ENCODE results near the gene AAK1. TPM values are rescaled to one million over a fixed set of nuclear protein-coding genes. Genes with fewer than 3 reads are reported as not detected.

AAK1 gene
- total and polyA plus RNA-seq, 2 experiments from 2014 or later: 39.0 to 52.4 TPM

DNA sequence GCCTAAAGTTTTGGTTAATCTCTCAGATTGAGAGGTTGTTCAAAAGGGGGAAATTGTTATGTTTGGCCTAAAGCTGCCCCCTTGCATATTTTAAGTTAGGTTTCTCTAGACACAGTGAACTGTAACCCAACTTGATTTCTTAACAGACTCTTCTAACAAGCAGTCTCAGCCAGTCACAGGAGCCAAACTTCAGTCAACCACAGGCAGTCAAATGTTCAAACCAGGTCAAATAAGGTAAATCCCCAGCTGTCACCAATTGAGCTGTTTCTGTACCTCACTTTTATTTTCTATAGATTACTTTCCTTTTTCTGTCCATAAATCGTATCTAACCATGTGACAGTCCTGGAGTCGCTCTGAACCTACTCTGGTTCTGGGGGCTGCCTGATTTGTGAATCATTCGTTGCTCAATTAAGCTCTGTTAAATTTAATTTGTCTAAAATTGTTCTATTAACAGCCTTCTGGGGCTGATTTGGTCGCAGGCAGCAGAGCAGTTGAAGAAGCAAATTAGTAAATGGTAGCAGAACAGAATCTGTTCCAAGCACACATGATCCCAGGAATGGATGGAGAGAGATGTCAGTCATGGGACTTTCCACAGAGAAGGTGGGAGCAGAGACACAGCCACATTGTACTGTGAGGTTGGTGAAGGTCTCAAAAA is 189.9 kb downstream of the AAK1 start:
- H3K4me1 Mint-ChIP-seq: peaks cover 40% of the 10 kb centered on the region
- no peaks in the 10 kb centered on the region for H3K36me3 ChIP-seq (ENCODE audit: insufficient read depth)
- ATAC-seq (no peak), DNase-seq (ENCODE audit: low spot score) (no peak)
- no peaks in the 10 kb centered on the region for H4K20me1 ChIP-seq (replicated peaks; ENCODE audit: insufficient read depth)
- no peaks in the 10 kb centered on the region for H3K36me3 Mint-ChIP-seq (ENCODE audit: low read depth)
- no peaks in the 10 kb centered on the region for H3K27me3 ChIP-seq (ENCODE audit: insufficient read depth)
- peak overlapping the region; percentile 56; the same call in 1 of the 2 replicates for H2AFZ ChIP-seq
- no peak overlapping the region for H3K27ac Mint-ChIP-seq
- H3K4me2 ChIP-seq: no peak overlapping the region
- H3F3A ChIP-seq (replicated peaks; ENCODE audit: low read depth): 0 out of 2 replicates have a peak, but pooled peaks cover 2% of the 10 kb centered on the region
- H3K79me2 ChIP-seq (replicated peaks; ENCODE audit: insufficient read depth): no peaks in the 10 kb centered on the region
- peaks cover 38% of the 10 kb centered on the region for H3K4me1 ChIP-seq (ENCODE audit: insufficient read depth)
- no peak overlapping the region for H3K4me3 Mint-ChIP-seq
- no peaks in the 10 kb centered on the region for H3K27me3 Mint-ChIP-seq (ENCODE audit: insufficient read depth, low read depth, poor library complexity)
- H3K9me2 ChIP-seq (ENCODE audit: insufficient read depth): no peaks in the 10 kb centered on the region; the same call in 1 of the 2 replicates
- TF ChIP-seq STAT1 (IDR thresholded peaks at IDR 0.05; ENCODE audit: unreplicated experiment) (no peak), NANOG (IDR thresholded peaks at IDR 0.05; ENCODE audit: borderline replicate concordance) (no peak), CREB1 (CRISPR knock-in tag; IDR thresholded peaks at IDR 0.05; ENCODE audit: low read depth) (no peak), JUNB (IDR thresholded peaks at IDR 0.05; ENCODE audit: unreplicated experiment) (no peak), EZH2 (IDR thresholded peaks at IDR 0.05; ENCODE audit: low read depth, unreplicated experiment) (no peak), ZNF114 (CRISPR knock-in tag; IDR thresholded peaks at IDR 0.05) (no peak), ZNF331 (CRISPR knock-in tag; IDR thresholded peaks at IDR 0.05; ENCODE audit: low read depth) (no peak), EZH2phosphoT487 (IDR thresholded peaks at IDR 0.05; ENCODE audit: unreplicated experiment) (no peak), POLR2AphosphoS5 (IDR thresholded peaks at IDR 0.05; ENCODE audit: low read depth) (no peak)
- TF ChIP-seq, protein P1, sequence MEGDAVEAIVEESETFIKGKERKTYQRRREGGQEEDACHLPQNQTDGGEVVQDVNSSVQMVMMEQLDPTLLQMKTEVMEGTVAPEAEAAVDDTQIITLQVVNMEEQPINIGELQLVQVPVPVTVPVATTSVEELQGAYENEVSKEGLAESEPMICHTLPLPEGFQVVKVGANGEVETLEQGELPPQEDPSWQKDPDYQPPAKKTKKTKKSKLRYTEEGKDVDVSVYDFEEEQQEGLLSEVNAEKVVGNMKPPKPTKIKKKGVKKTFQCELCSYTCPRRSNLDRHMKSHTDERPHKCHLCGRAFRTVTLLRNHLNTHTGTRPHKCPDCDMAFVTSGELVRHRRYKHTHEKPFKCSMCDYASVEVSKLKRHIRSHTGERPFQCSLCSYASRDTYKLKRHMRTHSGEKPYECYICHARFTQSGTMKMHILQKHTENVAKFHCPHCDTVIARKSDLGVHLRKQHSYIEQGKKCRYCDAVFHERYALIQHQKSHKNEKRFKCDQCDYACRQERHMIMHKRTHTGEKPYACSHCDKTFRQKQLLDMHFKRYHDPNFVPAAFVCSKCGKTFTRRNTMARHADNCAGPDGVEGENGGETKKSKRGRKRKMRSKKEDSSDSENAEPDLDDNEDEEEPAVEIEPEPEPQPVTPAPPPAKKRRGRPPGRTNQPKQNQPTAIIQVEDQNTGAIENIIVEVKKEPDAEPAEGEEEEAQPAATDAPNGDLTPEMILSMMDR (conservative IDR thresholded peaks at IDR 0.05; ENCODE audit: low read depth in 2 of 2): no peak
- TF ChIP-seq, protein P2, sequence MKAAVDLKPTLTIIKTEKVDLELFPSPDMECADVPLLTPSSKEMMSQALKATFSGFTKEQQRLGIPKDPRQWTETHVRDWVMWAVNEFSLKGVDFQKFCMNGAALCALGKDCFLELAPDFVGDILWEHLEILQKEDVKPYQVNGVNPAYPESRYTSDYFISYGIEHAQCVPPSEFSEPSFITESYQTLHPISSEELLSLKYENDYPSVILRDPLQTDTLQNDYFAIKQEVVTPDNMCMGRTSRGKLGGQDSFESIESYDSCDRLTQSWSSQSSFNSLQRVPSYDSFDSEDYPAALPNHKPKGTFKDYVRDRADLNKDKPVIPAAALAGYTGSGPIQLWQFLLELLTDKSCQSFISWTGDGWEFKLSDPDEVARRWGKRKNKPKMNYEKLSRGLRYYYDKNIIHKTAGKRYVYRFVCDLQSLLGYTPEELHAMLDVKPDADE (IDR thresholded peaks at IDR 0.05): no peak
- TF ChIP-seq, protein P3, sequence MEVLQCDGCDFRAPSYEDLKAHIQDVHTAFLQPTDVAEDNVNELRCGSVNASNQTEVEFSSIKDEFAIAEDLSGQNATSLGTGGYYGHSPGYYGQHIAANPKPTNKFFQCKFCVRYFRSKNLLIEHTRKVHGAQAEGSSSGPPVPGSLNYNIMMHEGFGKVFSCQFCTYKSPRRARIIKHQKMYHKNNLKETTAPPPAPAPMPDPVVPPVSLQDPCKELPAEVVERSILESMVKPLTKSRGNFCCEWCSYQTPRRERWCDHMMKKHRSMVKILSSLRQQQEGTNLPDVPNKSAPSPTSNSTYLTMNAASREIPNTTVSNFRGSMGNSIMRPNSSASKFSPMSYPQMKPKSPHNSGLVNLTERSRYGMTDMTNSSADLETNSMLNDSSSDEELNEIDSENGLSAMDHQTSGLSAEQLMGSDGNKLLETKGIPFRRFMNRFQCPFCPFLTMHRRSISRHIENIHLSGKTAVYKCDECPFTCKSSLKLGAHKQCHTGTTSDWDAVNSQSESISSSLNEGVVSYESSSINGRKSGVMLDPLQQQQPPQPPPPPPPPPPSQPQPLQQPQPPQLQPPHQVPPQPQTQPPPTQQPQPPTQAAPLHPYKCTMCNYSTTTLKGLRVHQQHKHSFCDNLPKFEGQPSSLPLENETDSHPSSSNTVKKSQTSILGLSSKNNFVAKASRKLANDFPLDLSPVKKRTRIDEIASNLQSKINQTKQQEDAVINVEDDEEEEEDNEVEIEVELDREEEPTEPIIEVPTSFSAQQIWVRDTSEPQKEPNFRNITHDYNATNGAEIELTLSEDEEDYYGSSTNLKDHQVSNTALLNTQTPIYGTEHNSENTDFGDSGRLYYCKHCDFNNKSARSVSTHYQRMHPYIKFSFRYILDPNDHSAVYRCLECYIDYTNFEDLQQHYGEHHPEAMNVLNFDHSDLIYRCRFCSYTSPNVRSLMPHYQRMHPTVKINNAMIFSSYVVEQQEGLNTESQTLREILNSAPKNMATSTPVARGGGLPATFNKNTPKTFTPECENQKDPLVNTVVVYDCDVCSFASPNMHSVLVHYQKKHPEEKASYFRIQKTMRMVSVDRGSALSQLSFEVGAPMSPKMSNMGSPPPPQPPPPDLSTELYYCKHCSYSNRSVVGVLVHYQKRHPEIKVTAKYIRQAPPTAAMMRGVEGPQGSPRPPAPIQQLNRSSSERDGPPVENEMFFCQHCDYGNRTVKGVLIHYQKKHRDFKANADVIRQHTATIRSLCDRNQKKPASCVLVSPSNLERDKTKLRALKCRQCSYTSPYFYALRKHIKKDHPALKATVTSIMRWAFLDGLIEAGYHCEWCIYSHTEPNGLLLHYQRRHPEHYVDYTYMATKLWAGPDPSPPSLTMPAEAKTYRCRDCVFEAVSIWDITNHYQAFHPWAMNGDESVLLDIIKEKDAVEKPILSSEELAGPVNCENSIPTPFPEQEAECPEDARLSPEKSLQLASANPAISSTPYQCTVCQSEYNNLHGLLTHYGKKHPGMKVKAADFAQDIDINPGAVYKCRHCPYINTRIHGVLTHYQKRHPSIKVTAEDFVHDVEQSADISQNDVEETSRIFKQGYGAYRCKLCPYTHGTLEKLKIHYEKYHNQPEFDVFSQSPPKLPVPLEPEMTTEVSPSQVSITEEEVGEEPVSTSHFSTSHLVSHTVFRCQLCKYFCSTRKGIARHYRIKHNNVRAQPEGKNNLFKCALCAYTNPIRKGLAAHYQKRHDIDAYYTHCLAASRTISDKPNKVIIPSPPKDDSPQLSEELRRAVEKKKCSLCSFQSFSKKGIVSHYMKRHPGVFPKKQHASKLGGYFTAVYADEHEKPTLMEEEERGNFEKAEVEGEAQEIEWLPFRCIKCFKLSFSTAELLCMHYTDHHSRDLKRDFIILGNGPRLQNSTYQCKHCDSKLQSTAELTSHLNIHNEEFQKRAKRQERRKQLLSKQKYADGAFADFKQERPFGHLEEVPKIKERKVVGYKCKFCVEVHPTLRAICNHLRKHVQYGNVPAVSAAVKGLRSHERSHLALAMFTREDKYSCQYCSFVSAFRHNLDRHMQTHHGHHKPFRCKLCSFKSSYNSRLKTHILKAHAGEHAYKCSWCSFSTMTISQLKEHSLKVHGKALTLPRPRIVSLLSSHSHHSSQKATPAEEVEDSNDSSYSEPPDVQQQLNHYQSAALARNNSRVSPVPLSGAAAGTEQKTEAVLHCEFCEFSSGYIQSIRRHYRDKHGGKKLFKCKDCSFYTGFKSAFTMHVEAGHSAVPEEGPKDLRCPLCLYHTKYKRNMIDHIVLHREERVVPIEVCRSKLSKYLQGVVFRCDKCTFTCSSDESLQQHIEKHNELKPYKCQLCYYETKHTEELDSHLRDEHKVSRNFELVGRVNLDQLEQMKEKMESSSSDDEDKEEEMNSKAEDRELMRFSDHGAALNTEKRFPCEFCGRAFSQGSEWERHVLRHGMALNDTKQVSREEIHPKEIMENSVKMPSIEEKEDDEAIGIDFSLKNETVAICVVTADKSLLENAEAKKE (CRISPR knock-in tag; IDR thresholded peaks at IDR 0.05): no peak
- TF ChIP-seq, protein P4, sequence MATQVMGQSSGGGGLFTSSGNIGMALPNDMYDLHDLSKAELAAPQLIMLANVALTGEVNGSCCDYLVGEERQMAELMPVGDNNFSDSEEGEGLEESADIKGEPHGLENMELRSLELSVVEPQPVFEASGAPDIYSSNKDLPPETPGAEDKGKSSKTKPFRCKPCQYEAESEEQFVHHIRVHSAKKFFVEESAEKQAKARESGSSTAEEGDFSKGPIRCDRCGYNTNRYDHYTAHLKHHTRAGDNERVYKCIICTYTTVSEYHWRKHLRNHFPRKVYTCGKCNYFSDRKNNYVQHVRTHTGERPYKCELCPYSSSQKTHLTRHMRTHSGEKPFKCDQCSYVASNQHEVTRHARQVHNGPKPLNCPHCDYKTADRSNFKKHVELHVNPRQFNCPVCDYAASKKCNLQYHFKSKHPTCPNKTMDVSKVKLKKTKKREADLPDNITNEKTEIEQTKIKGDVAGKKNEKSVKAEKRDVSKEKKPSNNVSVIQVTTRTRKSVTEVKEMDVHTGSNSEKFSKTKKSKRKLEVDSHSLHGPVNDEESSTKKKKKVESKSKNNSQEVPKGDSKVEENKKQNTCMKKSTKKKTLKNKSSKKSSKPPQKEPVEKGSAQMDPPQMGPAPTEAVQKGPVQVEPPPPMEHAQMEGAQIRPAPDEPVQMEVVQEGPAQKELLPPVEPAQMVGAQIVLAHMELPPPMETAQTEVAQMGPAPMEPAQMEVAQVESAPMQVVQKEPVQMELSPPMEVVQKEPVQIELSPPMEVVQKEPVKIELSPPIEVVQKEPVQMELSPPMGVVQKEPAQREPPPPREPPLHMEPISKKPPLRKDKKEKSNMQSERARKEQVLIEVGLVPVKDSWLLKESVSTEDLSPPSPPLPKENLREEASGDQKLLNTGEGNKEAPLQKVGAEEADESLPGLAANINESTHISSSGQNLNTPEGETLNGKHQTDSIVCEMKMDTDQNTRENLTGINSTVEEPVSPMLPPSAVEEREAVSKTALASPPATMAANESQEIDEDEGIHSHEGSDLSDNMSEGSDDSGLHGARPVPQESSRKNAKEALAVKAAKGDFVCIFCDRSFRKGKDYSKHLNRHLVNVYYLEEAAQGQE (IDR thresholded peaks at IDR 0.05; ENCODE audit: unreplicated experiment): no peak
- H3K9me3 Mint-ChIP-seq: no peaks in the 10 kb centered on the region
- no peak overlapping the region for H3K27ac ChIP-seq (ENCODE audit: low read depth)
- H3K4me3 ChIP-seq: no peak overlapping the region

Measured in GM23338 (cell line).